Erythroblast (primary cell): Measurements from ENCODE around the gene IGSF9B.
"Not testable (repeated sequence)": the region's sequence is repeated elsewhere in the genome, so short reads cannot be mapped to it uniquely, and the experiment has no call there.

Experiments used
- GATA1 ChIP-seq: IDR thresholded peaks from 2 replicates; pipeline ENCODE4 v1.6.1; 2011; ENCODE audit warnings: low read depth, mild to moderate bottlenecking, control low read depth, low read length, moderate library complexity
- POLR2A ChIP-seq: IDR thresholded peaks from 2 replicates; pipeline ENCODE4 v1.6.1; 2011; ENCODE audit warnings: mild to moderate bottlenecking, low read length

- not testable (repeated sequence) for TF ChIP-seq POLR2A, GATA1
Observed at GRCh38 chr11:134002819-134003218, 46.1 kb upstream of the IGSF9B start.
